Effector memory CD8-positive, alpha-beta T cell (primary cell): Measurements from ENCODE around the gene ZCCHC7.
"Not testable (repeated sequence)": the region's sequence is repeated elsewhere in the genome, so short reads cannot be mapped to it uniquely, and the experiment has no call there.

Experiments
- ATAC-seq: fragments of 150-1000 bp; cut with Tn5 transposase; replicated peaks from 2 replicates; pipeline ENCODE4 v1.10.0; 2021; ENCODE audit warnings: mild to moderate bottlenecking, moderate library complexity
- DNase-seq, 3 experiments: peaks; one replicate each; pipeline ENCODE4 v3.0.0; 2021
- H3K27ac Mint-ChIP-seq, 2 donors: one replicate each; pipeline ENCODE4 v1.8.0; 2022; ENCODE audit warnings: mild to moderate bottlenecking in 2 of 2, mixed read lengths in 2 of 2, moderate library complexity in 2 of 2
- H3K27me3 Mint-ChIP-seq, 2 donors: one replicate each; pipeline ENCODE4 v1.8.0; 2022; ENCODE audit warnings: mixed read lengths in 2 of 2
- H3K36me3 Mint-ChIP-seq: one replicate; pipeline ENCODE4 v1.8.0; 2022; ENCODE audit warnings: mild to moderate bottlenecking, moderate library complexity, mixed read lengths; ENCODE audit not compliant: insufficient read depth
- H3K4me1 Mint-ChIP-seq, 2 donors: one replicate each; pipeline ENCODE4 v1.8.0; 2022; ENCODE audit warnings: low read depth in 2 of 2, mixed read lengths in 2 of 2
- H3K4me3 Mint-ChIP-seq, 2 donors: one replicate each; pipeline ENCODE4 v1.8.0; 2022; ENCODE audit warnings: mild to moderate bottlenecking in 2 of 2, mixed read lengths in 2 of 2, moderate library complexity in 2 of 2
- H3K9me3 Mint-ChIP-seq, 2 donors: one replicate each; pipeline ENCODE4 v1.8.0; 2022; ENCODE audit warnings: mixed read lengths in 2 of 2

The ZCCHC7 gene

GRCh38 chr9:37273595-37273994 is 153.2 kb downstream of the ZCCHC7 start:
- Mint-ChIP-seq H3K36me3 (peaks cover 6% of the 10 kb centered on the region), H3K27ac (no peak overlapping the region), H3K4me3 (no peak overlapping the region), H3K4me1 (peaks cover 2 to 9% of the 10 kb centered on the region in 2 donors), H3K9me3 (no peaks in the 10 kb centered on the region), H3K27me3 (no peaks in the 10 kb centered on the region)
- ATAC-seq (no peak), DNase-seq (no peak)

GRCh38 chr9:37281541-37281940 is 161.2 kb downstream of the ZCCHC7 start:
- Mint-ChIP-seq H3K9me3 (no peaks in the 10 kb centered on the region), H3K27ac (no peak overlapping the region), H3K4me1 (peaks cover 2 to 13% of the 10 kb centered on the region in 2 donors), H3K27me3 (no peaks in the 10 kb centered on the region), H3K4me3 (no peak overlapping the region), H3K36me3 (no peaks in the 10 kb centered on the region)
- ATAC-seq (no peak), DNase-seq (no peak)

- Mint-ChIP-seq H3K9me3 (no peaks in the 10 kb centered on the region), H3K27ac (no peak overlapping the region), H3K27me3 (no peaks in the 10 kb centered on the region), H3K36me3 (no peaks in the 10 kb centered on the region), H3K4me1 (peaks cover 2 to 18% of the 10 kb centered on the region in 2 donors), H3K4me3 (no peak overlapping the region)
- ATAC-seq = no peak
- no peak for DNase-seq
Measured at GRCh38 chr9:37283730-37284325, 163.5 kb downstream of the ZCCHC7 start.

DNA sequence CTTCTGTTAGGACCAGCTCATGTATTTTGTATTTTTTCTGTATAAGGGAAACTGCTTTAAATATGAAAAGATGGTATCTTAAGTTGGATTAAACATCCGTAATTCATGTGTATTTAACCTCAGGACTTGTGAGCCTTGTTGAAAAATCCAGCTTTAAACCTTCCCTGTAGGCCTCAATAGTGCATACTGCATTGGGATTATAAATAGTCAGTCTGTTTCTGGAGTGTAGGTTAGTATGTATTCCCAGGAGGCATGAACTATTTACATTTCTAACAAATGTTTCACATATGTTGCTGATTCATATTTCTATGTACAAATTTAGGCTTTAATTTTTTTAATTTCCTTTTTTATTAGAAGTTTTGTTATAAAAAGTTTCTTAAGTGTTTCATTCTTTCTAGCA is 164.3 kb downstream of the ZCCHC7 start:
- DNase-seq (no peak), ATAC-seq (no peak)
- Mint-ChIP-seq H3K4me1 (peaks cover 4 to 23% of the 10 kb centered on the region in 2 donors), H3K4me3 (no peak overlapping the region), H3K27ac (no peak overlapping the region), H3K9me3 (no peaks in the 10 kb centered on the region), H3K27me3 (no peaks in the 10 kb centered on the region), H3K36me3 (no peaks in the 10 kb centered on the region)

DNA sequence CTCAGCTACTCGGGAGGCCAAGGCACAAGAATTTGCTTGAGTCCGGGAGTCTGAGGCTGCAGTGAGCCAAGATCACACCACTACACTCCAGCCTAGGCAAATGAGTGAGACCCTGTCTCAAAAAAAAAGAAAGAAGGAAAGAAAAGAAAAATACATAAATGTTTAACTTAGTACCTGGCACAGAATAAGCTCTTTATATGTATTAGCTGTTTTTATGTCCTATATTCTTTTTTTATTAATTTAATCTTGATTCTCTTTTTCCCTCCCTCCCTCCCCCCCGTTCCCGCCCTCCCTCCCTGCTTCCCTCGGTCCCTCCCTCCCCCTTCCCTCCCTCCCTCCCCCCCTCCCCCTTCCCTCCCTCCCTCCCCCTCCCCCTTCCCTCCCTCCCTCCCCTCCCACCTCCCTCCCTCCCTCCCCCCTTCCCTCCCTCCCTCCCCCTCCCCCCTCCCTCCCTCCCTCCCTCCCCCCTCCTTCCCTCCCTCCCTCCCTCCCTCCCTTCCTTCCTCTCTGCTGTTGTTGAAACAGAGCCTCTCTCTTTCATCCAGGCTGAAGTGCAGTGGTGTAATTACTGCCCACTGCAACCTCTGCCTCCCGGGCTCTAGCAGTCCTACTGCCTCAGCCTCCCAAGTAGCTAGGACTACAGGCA is 166.3 kb downstream of the ZCCHC7 start:
- DNase-seq = no peak
- H3K27me3 Mint-ChIP-seq = no peaks in the 10 kb centered on the region
- peak overlapping the region in 1 of 2 donors; percentile 87 for H3K27ac Mint-ChIP-seq
- ATAC-seq = no peak
- no peaks in the 10 kb centered on the region for H3K9me3 Mint-ChIP-seq
- H3K36me3 Mint-ChIP-seq = peaks cover 3% of the 10 kb centered on the region
- no peak overlapping the region for H3K4me3 Mint-ChIP-seq
- H3K4me1 Mint-ChIP-seq = peaks cover 7 to 27% of the 10 kb centered on the region in 2 donors

DNA sequence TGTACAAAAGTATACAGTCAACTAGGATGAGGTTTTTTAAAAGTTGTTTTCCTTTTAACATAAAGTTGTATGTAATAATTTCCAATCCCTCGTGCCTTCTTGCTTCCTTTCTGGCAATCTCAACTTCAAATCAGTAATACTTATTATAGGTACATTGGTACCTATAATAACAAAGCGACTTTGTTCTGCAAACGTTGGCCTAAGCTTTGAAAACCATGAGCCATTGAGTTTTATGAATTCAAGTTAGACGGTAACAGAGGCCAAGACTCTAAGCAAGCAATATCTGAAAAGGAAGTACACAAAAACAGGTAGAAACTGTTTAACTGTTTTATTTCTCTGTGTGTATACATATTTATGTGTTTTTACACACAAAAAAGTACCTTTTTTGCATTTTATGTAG is 166.9 kb downstream of the ZCCHC7 start:
- H3K9me3 Mint-ChIP-seq = no peaks in the 10 kb centered on the region
- ATAC-seq = no peak
- no peaks in the 10 kb centered on the region for H3K27me3 Mint-ChIP-seq
- no peak overlapping the region for H3K4me3 Mint-ChIP-seq
- peaks cover 7 to 28% of the 10 kb centered on the region in 2 donors for H3K4me1 Mint-ChIP-seq
- DNase-seq = no peak
- peak overlapping the region in 1 of 2 donors; percentile 87 for H3K27ac Mint-ChIP-seq
- H3K36me3 Mint-ChIP-seq = peaks cover 3% of the 10 kb centered on the region

DNA sequence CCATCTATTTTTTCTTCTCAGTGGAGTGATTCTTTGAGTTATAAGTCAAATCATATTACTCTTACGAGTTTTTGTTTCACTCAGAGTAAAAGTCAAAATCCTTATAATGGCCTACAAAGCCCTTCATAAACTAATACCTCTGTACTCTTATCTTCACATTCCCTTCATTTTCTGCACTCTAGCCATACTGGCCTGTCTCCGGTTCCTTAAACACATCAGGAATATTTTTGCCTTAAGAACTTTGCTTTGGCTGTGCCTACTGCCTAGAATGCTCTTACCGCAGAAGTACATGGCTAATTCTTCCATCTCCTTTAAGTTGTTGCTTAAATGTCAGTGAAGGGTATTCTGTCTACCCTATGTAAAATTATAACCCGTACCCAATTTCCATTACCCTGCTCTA is 169.3 kb downstream of the ZCCHC7 start:
- H3K9me3 Mint-ChIP-seq = no peaks in the 10 kb centered on the region
- no peak overlapping the region for H3K4me3 Mint-ChIP-seq
- H3K27me3 Mint-ChIP-seq = no peaks in the 10 kb centered on the region
- H3K4me1 Mint-ChIP-seq = peaks cover 9 to 36% of the 10 kb centered on the region in 2 donors
- H3K27ac Mint-ChIP-seq = no peak overlapping the region
- DNase-seq (no peak), ATAC-seq (no peak)
- H3K36me3 Mint-ChIP-seq = peaks cover 3% of the 10 kb centered on the region

DNA sequence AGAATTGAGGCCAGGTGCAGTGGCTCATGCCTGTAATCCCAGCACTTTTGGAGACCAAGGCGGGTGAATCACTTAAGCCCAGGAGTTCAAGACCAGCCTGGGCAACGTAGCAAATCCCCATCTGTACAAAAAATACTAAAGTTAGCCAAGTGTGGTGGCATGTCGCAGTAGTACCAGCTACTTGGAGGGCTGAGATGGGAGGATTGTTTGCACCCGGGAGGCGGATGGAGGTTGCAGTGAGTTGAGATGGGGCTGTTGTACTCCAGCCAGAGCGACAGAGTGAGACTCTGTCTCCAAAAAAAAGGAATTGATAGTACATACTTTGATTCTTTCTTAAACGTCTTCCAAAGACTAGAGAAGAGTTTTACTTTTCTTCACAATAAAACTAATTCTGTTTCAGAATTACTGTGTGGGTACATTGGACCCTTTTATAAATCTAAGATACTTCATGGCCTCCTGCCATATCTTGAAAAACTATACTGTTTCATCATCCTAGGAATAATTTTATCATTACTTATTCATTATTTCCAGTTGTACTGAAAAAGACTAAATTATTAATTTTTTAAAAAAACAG is 170.1 kb downstream of the ZCCHC7 start:
- Mint-ChIP-seq H3K9me3 (no peaks in the 10 kb centered on the region), H3K36me3 (peaks cover 3% of the 10 kb centered on the region), H3K27ac (peak overlapping the region in 1 of 2 donors; percentile 13), H3K4me3 (no peak overlapping the region), H3K4me1 (peaks cover 10 to 40% of the 10 kb centered on the region in 2 donors), H3K27me3 (no peaks in the 10 kb centered on the region)
- DNase-seq = no peak
- no peak for ATAC-seq

DNA sequence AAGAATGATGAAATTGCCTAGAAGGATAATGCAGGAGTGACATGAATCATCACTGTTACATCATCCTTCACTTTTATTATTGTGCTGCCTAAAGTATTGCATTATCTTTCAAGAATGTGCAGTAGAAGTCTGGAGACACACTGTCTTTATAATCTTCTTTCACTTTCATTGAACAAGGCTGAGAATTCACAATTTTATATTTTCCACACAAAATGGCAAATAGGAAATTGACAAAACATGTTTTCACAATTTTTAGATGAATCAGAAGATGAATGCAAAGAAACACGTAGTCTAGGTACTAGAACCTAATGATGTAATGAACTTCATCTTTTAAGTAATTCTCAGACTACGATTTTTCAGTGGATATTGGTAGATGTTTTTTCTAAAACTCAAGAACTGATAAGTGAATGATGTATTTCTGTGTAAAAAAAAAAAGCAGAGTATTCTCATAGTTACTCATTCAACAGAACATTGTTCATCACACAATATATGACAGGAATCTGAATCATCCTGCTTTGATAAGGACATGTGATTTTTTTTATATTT is 170.6 kb downstream of the ZCCHC7 start:
- no peaks in the 10 kb centered on the region for H3K27me3 Mint-ChIP-seq
- no peak overlapping the region for H3K27ac Mint-ChIP-seq
- no peak overlapping the region for H3K4me3 Mint-ChIP-seq
- H3K4me1 Mint-ChIP-seq = peaks cover 13 to 43% of the 10 kb centered on the region in 2 donors
- H3K36me3 Mint-ChIP-seq = peaks cover 3% of the 10 kb centered on the region
- no peaks in the 10 kb centered on the region for H3K9me3 Mint-ChIP-seq
- ATAC-seq (no peak), DNase-seq (no peak)

- H3K4me1 Mint-ChIP-seq = peaks cover 13 to 45% of the 10 kb centered on the region in 2 donors
Measured at GRCh38 chr9:37291612-37292238, 171.4 kb downstream of the ZCCHC7 start.

GRCh38 chr9:37292896-37293295 is 172.5 kb downstream of the ZCCHC7 start:
- H3K27ac Mint-ChIP-seq = peak overlapping the region in 1 of 2 donors; percentile 71
- H3K4me3 Mint-ChIP-seq = no peak overlapping the region
- H3K27me3 Mint-ChIP-seq = no peaks in the 10 kb centered on the region
- DNase-seq = no peak
- no peak for ATAC-seq
- H3K4me1 Mint-ChIP-seq = peaks cover 13 to 40% of the 10 kb centered on the region in 2 donors
- no peaks in the 10 kb centered on the region for H3K9me3 Mint-ChIP-seq
- H3K36me3 Mint-ChIP-seq = peaks cover 3% of the 10 kb centered on the region

More at GRCh38 chr9:37291612-37292238, 171.4 kb downstream of the ZCCHC7 start:
- not testable (repeated sequence) for H3K27me3 Mint-ChIP-seq, DNase-seq, H3K4me3 Mint-ChIP-seq, H3K9me3 Mint-ChIP-seq, H3K36me3 Mint-ChIP-seq, H3K27ac Mint-ChIP-seq, ATAC-seq

DNA sequence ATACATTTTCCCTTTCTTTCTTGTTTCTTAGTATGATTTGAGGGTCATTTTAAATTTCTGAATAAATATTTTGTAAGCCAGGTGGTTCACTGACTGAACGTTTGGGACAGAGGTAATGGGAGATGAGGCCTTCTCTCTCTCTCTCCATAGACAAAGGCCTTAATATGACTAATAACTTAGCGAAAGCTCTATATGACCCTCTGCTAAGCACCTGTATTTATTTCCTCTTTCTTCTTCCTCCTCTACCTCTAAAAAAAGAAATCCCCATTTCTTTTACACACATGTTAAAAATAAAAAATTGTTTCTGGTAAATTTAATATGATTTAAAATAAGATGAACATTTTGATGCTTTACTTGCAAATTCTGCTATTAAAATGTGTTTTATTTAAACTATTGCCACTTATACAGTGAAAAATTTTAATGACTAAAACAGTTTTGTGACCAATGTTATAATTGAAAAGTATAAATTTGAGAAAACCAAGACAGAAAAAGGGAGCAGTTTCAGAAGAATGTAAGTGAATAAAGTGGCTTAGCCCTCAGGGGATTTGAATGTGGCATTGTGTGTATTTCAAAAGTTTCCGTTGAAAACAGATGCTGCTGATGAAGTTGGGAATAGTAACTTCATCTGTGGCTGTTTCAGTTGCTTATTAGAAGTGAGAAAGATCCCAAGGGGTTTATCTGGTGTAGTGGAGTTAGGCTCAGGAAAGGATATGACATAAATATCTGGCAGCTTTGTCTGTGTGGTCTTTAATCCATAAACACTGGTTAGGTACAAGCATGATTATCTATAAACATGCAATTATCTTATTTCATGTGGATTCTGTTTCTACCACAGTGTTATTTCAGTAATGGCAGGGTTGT is 173.5 kb downstream of the ZCCHC7 start:
- ATAC-seq (no peak), DNase-seq (no peak)
- H3K4me1 Mint-ChIP-seq = peaks cover 15 to 42% of the 10 kb centered on the region in 2 donors
- H3K9me3 Mint-ChIP-seq = no peaks in the 10 kb centered on the region
- peaks cover 3% of the 10 kb centered on the region for H3K36me3 Mint-ChIP-seq
- no peaks in the 10 kb centered on the region for H3K27me3 Mint-ChIP-seq
- no peak overlapping the region for H3K4me3 Mint-ChIP-seq
- H3K27ac Mint-ChIP-seq = peak overlapping the region in 1 of 2 donors; percentile 71

- ATAC-seq (no peak), DNase-seq (no peak)
- no peaks in the 10 kb centered on the region for H3K9me3 Mint-ChIP-seq
- no peaks in the 10 kb centered on the region for H3K27me3 Mint-ChIP-seq
- H3K4me3 Mint-ChIP-seq = no peak overlapping the region
- no peaks in the 10 kb centered on the region for H3K36me3 Mint-ChIP-seq
- peaks cover 11 to 39% of the 10 kb centered on the region in 2 donors for H3K4me1 Mint-ChIP-seq
- H3K27ac Mint-ChIP-seq = no peak overlapping the region
Measured at GRCh38 chr9:37295178-37295577, 174.8 kb downstream of the ZCCHC7 start.
